Left lung (tissue), 10 donors: Measurements from ENCODE around the gene KCNAB2. TPM values are rescaled to one million over a fixed set of nuclear protein-coding genes. Genes with fewer than 3 reads are reported as not detected.

ENCODE experiments used
- ATAC-seq: fragments of 200-7000 bp; cut with Tn5 transposase; one replicate; pipeline ENCODE4 v1.9.1; 2020; ENCODE audit warnings: moderate library complexity
- DNase-seq, 4 donors: peaks; one replicate each; pipeline ENCODE4 v3.0.0-alpha.2; 2013 to 2020
- H3K27ac ChIP-seq, 2 donors: fragments of 200-600 bp; sonication (generic) in 1 of 2; one replicate each; pipeline versions ENCODE4 v1.5.0 to v1.8.0; 2020 to 2021
- H3K27me3 ChIP-seq, 2 donors: fragments of 200-600 bp; sonication (generic) in 1 of 2; one replicate each; pipeline versions ENCODE4 v1.5.0 to v1.8.0; 2020 to 2021
- H3K36me3 ChIP-seq, 2 donors: fragments of 200-600 bp; sonication (generic) in 1 of 2; one replicate each; pipeline versions ENCODE4 v1.5.0 to v1.8.0; 2020 to 2021
- H3K4me1 ChIP-seq, 2 donors: fragments of 200-600 bp; one replicate each; pipeline ENCODE4 v1.8.0; 2021
- H3K4me3 ChIP-seq, 2 donors: fragments of 200-600 bp; sonication (generic) in 1 of 2; one replicate each; pipeline versions ENCODE4 v1.5.0 to v1.8.0; 2020 to 2021; ENCODE audit warnings: mild to moderate bottlenecking in 1 of 2
- H3K9me3 ChIP-seq, 2 donors: fragments of 200-600 bp; sonication (generic) in 1 of 2; one replicate each; pipeline versions ENCODE4 v1.5.0 to v1.8.0; 2020 to 2021
- CTCF ChIP-seq, 2 donors: fragments of 200-600 bp; sonication (generic) in 1 of 2; IDR thresholded peaks; one replicate each; pipeline versions ENCODE4 v1.5.0 to v1.8.0; 2021; ENCODE audit warnings: antibody characterized with exemption in 2 of 2
- intact Hi-C, 2 donors: fragments of 100-400 bp; cut with DNase I; formaldehyde crosslinking; loops; one replicate each; pipeline versions ENCODE4 v1.11.2 to v1.14.2; 2022
- polyA plus RNA-seq, 6 donors: library from polyadenylated mRNA; unstranded; fragments of 120-200 nt; gene quantifications; one replicate each; pipeline ENCODE4 v1.2.1, GENCODE V29; 2013; ENCODE audit not compliant: insufficient read length in 6 of 6
- total RNA-seq, 2 donors: library from RNA; stranded (reverse); fragmentation: NEBNext Ultra II Directional; extraction: Animal tissue kit (Norgen Biotek cat#: 25700); gene quantifications; one replicate each; pipeline ENCODE4 v1.2.1, GENCODE V29; 2021
- donor health status: DM: no; HTN: yes; CAD: no.
- donor health status: DM: no; HTN: no; CAD: no.

The KCNAB2 gene
- total and polyA plus RNA-seq, 8 donors, result 5.6 to 82.5 (median 6.7) TPM

GRCh38 chr1:6142036-6142621, 96.4 kb downstream of the KCNAB2 start:
- TF ChIP-seq CTCF (IDR thresholded peaks at IDR 0.05), result no peak
- intact Hi-C loops, result no loop called here
- Histone ChIP-seq H3K9me3 (no peaks in the 10 kb centered on the region), H3K36me3 (no peaks in the 10 kb centered on the region), H3K4me3 (no peak overlapping the region), H3K27me3 (peaks cover 0 to 35% of the 10 kb centered on the region in 2 donors), H3K27ac (no peak overlapping the region), H3K4me1 (no peaks in the 10 kb centered on the region)
- DNase-seq, result peak in 1 of 4 donors; percentile 61
- ATAC-seq, result no peak

- intact Hi-C loops, result no loop called here
- DNase-seq (no peak), ATAC-seq (no peak)
- Histone ChIP-seq H3K4me3 (no peak overlapping the region), H3K27ac (no peak overlapping the region), H3K9me3 (no peaks in the 10 kb centered on the region), H3K4me1 (no peaks in the 10 kb centered on the region), H3K27me3 (peaks cover 0 to 41% of the 10 kb centered on the region in 2 donors), H3K36me3 (no peaks in the 10 kb centered on the region)
- no peak for TF ChIP-seq CTCF (IDR thresholded peaks at IDR 0.05)
These were observed 97.0 kb downstream of the KCNAB2 start for GRCh38 chr1:6142734-6143133.

DNA sequence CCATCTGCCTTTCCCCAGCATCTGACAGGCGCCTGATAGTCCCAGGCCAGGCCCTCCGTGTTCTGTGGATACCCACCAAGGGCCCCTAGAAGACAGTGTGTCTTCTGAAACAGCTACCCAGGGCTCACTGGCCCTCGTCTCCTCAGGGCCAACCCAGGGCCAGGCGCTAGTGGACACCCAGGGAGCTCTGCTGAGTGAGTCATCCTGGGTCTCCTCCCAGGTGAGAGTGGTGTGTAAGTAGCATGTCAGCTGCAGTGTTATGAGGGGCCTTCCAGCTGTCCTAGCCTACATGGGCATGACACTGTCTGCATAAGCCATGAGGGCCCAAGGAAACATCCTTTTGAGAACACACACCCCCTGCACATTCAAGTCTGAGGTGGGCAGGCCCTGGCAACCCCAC, 97.7 kb downstream of the KCNAB2 start:
- H3K36me3 ChIP-seq, result no peaks in the 10 kb centered on the region
- intact Hi-C loops, result no loop called here
- peaks cover 2 to 48% of the 10 kb centered on the region in 2 donors for H3K27me3 ChIP-seq
- H3K9me3 ChIP-seq, result no peaks in the 10 kb centered on the region
- TF ChIP-seq CTCF (IDR thresholded peaks at IDR 0.05), result no peak
- H3K4me1 ChIP-seq, result peaks cover 0 to 3% of the 10 kb centered on the region in 2 donors
- no peak for DNase-seq
- no peak for ATAC-seq
- H3K27ac ChIP-seq, result no peak overlapping the region
- no peak overlapping the region for H3K4me3 ChIP-seq

DNA sequence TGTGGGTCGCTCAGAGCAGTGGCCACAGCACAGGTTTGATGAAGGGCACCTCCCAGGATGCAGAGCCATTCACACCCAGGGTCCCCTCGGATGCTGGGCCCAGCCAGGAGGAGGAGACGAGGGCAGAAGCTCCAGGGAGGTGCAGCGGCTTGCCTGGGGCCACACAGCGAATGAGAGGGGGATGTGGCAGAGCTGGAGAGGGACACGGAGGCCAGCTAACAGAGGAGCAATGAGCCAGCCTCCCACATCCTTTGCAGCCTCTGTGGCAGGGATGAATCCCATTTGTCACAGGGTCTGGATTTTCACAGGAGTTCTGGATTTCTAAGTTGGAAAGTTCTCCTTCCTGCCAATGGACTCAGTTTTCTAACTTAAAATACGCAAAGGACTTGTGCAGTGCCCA, 98.5 kb downstream of the KCNAB2 start:
- no peak for TF ChIP-seq CTCF (IDR thresholded peaks at IDR 0.05)
- ATAC-seq, result no peak
- Histone ChIP-seq H3K4me3 (no peak overlapping the region), H3K27me3 (peaks cover 8 to 56% of the 10 kb centered on the region in 2 donors), H3K27ac (no peak overlapping the region), H3K36me3 (no peaks in the 10 kb centered on the region), H3K4me1 (peaks cover 3 to 8% of the 10 kb centered on the region in 2 donors), H3K9me3 (no peaks in the 10 kb centered on the region)
- intact Hi-C loops, result no loop called here
- no peak for DNase-seq

DNA sequence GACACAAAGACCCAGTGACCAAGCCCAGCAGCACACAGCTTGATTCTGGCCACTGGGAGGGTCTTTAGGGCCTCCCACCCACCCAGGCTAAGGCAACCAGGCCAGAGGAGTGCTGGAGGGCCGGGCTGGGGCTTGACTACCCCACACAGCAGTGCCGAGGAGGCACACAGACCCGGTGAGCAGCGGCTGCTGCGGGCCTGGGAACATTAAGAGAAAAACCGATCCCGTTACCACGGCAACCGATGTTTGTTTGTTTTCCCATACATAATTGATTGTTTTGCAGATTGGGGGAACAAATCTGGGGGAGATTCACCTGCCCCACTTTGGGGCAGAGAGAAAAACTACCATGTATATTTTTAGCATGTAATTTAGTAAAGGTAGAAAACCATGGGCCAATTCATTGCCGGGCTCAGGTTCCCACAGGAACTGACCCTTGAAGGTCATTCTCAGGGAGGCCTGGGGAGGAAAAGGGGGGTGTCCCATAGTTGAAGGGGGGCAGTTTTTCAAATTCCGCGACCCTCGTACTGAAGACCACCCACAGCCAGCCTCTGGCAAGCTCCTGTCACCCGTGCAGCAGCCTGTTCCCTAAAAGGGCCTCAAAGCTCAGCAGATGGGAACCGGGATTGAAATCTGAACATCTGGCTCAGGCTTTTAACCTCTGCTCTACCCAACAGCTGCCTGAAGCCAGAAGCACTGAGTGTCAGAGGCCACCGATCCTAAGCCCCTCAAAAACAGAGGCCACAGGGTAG, 99.1 kb downstream of the KCNAB2 start:
- no peak overlapping the region for H3K4me3 ChIP-seq
- H3K27me3 ChIP-seq, result peaks cover 8 to 62% of the 10 kb centered on the region in 2 donors
- no peak overlapping the region for H3K27ac ChIP-seq
- H3K4me1 ChIP-seq, result peaks cover 3 to 8% of the 10 kb centered on the region in 2 donors
- intact Hi-C loops, result no loop called here
- DNase-seq (no peak), ATAC-seq (no peak)
- H3K9me3 ChIP-seq, result no peaks in the 10 kb centered on the region
- no peak for TF ChIP-seq CTCF (IDR thresholded peaks at IDR 0.05)
- no peaks in the 10 kb centered on the region for H3K36me3 ChIP-seq
